Measurements from ENCODE around the gene MTRR.

DNA sequence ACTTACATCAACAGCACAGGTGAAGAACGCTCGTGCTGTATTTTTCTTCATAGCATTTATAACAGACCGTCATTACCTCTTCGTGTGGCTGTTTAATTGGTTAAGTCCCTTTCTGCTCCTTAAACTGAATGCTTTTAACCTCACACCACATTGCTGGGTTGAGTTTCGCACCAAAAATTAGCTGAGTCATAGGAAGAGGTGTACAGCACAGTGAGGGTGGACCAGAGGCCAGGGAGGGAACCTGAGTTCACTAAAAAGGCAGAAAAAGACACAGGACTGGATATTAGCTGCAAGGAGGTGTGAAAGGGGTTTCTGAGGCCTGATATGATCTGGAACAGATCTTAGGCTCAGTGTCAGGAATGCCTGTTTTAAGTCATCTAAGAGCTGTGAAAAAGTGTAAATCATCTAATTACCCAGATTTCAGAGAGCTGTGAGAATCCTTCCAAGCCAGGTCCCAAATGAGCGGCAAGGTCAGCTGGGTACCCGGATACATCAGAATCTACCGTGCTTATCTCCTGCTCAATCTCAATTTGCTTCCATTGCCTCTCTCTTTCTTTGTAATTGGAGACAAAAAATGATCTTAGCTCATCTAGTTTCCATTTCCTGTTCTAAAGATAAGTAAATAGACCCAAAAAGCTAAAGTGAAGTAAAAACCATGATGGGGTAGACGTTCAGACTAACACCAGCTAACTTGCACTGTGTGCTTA is 10.9 kb upstream of the MTRR start:
- TF ChIP-seq, protein P1, sequence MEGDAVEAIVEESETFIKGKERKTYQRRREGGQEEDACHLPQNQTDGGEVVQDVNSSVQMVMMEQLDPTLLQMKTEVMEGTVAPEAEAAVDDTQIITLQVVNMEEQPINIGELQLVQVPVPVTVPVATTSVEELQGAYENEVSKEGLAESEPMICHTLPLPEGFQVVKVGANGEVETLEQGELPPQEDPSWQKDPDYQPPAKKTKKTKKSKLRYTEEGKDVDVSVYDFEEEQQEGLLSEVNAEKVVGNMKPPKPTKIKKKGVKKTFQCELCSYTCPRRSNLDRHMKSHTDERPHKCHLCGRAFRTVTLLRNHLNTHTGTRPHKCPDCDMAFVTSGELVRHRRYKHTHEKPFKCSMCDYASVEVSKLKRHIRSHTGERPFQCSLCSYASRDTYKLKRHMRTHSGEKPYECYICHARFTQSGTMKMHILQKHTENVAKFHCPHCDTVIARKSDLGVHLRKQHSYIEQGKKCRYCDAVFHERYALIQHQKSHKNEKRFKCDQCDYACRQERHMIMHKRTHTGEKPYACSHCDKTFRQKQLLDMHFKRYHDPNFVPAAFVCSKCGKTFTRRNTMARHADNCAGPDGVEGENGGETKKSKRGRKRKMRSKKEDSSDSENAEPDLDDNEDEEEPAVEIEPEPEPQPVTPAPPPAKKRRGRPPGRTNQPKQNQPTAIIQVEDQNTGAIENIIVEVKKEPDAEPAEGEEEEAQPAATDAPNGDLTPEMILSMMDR (IDR thresholded peaks at IDR 0.05) = no peak
- no peak for TF ChIP-seq EP300 (IDR thresholded peaks at IDR 0.05)

Measured in ovary (tissue), 3 donors.